HG02981 (cell line): ENCODE data around the gene RASSF1.
A peak's percentile ranks its signal among the peaks of the same experiment; 100 is the strongest.
"Not testable (repeated sequence)": the region's sequence is repeated elsewhere in the genome, so short reads cannot be mapped to it uniquely, and the experiment has no call there.

ENCODE experiments used
- ATAC-seq: cut with Tn5 transposase; IDR thresholded peaks from one replicate; pipeline ENCODE4 v1.9.1; 2021; ENCODE audit warnings: mild to moderate bottlenecking, moderate library complexity; ENCODE audit not compliant: unreplicated experiment

The RASSF1 gene

DNA sequence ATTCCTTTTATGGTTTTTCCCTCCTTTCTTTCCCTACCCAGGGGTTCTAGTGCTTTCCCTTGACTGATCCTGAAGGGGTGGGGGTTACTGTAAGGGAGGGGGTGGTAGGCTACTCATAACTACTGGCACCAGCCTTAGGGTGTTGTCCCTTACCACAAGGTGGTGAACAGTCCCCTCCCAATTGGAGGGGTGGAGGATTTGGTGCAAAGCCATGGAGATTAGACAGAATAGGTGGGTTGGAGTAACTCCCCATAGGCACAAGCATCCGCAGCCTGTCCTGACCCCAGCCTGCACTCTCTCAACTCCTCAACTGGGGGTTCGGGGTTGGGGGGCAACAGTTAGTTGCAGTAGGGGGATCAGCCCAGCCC lies 15.5 kb downstream of the RASSF1 start:
- ATAC-seq: no peak

DNA sequence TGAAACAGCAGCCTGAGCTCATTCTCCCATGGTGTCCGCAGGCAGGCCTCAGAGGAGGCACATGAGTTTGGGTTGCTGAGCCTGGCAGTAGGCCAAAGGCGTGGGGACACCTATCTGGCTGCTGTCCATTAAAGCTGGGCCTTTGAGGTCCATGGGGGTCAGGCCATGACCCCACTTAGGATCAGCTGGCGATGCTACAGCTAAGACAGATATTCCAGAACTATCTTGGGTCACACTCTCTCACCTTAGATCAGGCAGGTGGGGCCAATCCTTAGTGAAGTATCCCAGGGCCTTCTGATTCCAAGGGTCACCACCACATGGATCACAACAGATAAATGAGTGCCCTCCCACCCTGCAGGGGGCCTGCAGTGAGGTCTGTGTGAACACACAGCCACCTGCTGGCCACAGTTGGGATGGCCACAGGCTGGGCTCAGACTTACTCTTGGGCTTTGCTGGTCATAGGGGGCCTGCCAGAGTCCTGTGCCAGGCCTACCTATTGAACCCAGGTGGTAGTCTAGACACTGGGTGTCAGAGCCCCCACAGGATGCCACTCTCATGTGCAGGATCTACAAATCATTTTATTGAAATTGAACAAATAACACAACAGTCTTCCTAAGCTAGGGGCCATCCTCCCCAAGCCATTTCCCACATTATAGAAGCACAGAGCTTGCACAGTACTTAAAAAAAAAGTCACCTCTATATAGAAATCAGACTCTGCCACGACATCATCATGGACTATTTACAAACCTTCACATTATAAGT lies 16.1 kb downstream of the RASSF1 start:
- no peak for ATAC-seq

DNA sequence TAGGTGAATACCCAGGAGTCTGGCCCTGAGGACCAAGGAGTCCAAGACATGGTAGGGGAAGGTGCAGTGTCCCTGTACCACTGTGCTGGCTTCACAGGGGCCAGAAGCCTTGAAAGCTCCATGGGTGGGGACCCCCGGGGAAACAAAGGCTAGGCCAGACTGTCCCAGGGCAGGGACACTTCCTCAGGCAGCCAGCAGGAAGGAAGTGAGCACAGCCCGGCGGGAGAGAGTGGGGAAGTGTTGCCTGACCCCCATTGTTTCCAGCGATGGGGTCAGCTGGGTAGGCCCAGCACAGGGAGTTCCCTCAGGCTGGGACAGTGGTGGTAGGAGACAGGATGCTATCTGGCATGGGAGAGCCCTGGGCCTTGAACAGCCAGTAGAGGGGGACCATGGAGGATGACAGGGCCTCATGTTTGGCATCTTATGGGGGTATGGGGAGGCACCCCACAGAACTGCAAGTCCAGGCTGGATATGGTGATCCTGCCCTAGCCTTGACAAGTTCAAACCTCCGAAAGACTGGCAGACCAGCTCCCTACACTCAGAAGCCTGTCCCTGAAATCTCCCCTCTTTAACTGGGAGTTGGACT lies 16.9 kb downstream of the RASSF1 start:
- ATAC-seq: no peak

DNA sequence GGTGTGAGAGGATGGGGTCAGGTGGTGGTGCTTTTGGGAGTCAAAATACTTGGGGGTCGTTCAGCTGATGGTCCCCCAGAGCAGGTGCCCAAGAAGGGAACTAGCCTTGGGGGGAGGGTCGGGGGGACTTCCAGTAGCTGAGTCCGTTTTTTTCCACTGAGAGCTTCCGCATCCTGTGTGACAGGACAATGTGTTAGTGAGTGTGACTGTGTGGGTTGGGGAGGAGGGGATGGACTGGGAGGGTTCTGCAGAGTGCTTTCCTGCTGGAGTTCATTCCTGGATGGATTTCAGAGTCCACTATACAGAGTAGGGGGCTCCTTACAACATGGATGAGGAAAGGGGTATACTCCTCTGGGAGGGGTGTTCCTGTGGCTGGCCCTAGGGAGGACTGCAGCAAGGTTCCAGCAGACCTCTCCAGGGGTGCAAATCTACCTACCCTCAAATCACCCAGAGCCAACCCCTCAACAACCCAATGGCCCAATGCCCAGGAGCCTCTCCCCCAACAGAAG lies 17.5 kb downstream of the RASSF1 start:
- no peak for ATAC-seq

DNA sequence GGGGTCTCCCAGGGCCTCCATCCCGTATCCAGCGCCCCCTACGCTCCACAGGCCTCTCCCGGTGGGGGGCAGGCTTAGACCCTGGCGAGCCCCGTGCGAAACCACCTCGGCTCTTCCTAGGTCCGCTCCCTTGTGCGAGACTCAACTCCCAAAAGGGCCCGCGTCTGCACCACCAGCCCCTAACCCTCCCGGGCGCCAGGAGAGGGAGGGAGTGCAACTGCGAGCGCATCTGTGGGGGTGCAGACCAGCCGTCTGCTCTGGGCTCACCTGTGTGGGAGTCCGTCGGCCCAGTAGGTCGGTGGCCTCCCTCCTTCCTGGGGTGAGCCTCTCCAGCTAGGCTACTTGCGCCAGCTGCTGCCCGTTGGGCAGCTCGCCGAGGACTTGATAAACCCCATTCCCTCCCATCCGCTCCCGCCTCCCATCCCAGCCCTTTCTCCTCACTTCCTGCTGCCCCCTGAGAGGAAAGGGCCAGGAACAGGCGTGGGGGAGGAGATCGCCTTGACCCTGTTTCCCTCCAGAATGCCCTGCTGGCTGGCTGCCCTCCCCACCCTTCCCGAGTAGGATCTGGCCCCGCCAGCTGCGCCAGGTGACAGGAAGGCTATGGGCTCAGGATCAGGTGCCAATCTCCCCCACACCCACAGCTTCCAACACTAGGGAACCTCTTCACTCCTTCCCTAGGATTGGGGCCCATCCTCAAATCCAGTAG lies 18.1 kb downstream of the RASSF1 start, which contains the start of gene HYAL2:
TSS of gene HYAL2 (minus strand) at position 360 of the 706 bp plus-strand sequence. CDS start 2,256 bp downstream, outside the sequence.
- ATAC-seq: no peak

DNA sequence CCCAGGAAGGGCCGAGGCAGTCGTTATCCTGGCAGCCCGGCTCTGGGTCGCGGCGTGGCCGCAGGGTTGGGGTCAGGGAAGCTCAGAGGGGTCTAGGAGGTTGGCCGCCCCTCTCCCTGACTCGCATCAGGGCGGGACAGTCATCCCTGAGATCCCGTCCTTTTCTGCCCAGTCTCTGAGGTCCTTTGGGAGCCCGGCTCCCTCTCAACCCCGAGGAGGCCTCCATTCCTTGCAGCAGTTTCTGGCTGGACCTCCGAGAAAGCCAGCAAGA lies 18.6 kb downstream of the RASSF1 start:
- ATAC-seq: no peak

DNA sequence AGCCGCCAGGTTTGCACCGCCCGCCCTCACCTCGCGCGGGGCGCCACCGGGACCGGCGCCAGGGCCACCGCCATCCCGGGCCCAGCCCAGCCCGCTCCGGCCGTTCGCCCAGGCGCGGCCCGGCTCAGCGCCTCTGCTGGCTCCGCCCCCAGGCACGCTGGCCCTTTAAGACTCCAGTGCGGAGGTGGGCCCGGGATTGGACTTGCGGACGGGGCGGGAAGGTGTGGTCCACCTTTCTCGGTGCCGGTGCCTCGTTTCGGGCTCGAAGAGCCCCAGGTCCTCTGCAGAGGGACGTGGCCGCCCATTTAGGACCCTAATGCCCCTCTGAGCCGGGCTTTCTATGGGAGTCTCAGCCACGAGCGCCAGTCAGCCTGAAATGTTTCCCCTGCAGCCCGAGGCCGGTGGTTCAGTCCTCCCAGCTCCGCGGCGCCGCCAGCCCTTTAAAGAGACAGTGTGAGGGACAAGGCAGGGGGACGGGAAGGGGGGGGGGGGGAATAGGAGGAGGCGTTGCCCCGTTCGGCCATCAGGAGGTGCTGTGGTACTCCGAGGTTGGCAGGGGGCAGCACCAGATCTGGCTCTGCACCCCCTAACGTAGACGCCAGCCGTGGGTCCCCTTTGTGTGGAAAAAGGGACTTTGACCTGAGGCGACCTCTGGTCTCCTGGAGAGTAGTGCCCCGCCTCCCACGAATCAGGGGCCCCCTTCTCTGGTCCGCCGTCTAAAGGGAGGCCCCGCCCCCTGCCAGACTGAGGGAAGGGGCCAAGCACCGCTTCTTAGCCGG lies 19.1 kb downstream of the RASSF1 start:
- ATAC-seq: peak; percentile 78

DNA sequence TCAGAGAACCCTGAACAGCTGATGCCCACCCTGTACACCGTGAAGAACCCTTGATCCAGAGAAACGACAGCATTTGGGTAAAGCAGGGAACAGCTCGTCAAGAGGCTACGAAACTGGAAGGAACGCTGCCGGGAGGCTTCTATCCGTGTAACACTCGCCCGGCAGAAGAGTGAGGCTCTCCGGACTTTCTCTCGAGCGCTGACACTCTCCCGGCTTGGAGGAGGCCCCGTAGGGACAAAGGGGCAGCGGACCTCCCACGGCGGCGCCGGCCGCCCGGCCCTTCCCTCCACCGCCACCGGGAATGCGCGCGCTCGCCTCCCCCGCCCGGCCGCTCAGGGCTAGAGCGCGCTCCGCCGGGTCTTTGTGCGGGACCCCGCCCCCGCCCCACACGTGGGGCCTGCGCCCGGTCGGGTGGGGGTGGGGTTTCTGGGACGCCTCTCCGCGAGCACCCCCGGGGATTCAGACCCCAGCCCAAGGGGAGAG lies 19.7 kb downstream of the RASSF1 start:
- peak; percentile 36 for ATAC-seq

DNA sequence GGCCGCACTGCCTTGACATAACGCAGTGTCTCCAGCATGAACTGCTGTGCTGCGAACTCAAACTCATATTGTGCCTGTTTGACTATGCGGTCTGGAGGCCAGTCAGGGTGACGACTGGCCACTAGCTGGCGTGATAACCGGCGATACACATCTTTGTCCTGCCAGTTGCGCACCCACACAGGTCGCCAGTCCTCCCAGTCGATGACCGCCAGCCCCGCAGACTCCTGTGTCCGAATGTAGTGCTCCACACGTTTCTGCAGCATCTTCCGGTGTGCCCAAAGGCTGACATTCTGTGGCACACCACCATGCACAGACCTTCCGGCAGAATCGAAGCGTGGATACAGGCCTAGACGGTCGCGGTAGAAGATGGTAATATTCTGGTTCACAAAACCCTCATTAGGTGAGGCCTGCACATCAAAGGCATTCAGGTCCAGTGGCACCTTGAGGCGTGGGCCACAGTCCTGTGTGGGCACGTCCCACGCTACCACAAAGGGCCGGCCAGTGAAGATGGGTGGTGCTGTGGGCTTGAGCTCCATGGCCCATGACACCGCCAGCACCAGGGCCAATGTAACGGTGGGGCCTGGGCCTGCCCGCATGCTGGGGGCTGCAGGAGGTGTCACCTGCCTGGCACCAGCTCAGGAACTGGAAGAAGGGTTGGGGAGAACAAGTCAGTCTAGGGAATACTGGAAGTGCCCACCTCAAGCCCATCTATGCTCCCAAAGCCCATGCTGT lies 20.6 kb downstream of the RASSF1 start:
- no peak for ATAC-seq

DNA sequence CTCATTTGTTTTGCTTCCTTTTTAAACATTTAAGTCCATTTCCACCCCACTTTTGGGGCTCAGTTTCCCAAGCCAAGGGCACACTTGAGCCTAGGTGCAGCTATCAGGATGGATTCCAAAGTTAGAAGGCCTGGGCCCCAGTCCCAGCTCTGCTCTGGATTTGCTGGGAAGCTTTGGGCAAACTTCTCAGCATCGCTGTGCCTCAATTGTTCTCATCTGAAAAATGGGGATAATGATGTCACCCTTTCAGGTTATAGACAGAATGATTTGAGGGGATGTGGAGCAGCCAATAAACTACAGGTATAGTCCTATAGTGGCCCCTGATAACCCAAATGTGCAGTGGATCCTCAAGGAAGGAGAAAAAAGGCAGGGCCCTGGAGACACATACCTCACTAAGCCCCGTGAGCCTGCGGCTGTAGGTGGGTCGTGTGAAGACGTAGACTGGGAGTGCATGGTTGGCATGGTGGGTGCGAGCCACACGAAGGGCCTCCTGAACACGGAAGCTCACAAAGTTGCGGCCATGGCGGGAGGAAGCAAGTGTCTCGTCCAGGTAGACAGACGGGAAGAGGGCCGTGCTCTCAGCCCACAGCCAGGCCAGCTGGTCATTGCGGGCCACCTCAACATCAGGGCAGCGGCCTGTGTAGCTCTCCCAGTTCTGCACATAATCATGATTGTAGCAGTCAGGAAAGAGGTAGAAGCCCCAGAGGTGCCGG lies 21.3 kb downstream of the RASSF1 start:
- ATAC-seq: no peak

DNA sequence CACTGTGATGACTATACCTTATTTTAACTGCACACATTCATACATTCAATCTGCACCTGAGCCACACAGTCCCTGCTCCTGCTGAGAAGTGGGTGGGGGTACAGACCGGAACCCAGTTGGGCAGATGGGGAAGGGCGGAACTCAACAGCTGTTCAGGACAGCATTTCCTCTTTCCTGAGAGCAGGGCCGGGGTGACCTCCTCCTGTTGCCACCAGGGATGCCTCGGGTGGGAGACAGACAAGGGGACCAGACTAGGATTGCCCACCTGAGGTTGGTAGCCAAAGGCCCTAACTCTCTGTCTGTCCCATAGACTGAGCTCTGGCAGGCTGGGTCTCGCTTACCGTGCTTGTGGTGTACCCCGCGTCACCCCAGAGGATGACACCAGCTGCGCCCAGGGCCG lies 22.0 kb downstream of the RASSF1 start:
- no peak for ATAC-seq

DNA sequence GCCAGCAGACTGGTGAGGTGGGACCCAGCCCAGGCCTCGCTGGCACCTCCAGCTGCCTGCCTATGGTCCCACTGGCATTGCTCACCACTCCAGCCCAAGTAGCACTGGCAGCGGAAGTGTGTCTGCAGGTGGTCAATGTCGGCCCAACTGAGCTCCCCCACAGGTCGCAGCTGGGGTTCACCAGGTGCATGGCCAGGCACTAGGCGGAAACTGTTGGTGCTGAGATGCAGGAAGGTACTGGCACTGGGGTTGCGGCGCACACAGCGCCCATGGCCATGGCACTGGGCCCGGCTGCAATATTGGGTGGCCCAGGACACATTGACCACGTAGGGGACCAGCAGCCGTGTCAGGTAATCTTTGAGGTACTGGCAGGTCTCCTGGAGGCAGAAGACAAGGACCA lies 22.5 kb downstream of the RASSF1 start:
- no peak for ATAC-seq

DNA sequence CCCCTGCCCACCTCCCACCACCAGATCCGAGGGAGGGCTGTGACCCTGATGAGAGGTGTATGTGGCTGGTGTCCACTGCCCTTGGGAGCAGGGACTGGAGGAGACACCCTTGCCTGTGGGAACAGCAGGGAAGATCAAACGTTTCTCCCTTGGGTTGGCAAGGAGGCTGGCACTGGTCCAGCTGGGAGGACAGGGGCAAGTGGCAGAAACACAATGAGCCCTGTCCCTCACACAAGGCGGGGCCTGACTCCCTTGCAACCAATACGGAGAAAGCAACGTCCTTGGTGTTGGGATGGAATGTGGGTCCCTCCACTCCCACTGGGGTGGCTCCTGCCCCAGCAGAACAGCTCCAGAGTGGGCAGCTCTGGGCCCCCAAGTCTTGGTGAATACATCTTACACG lies 23.3 kb downstream of the RASSF1 start:
- no peak for ATAC-seq

DNA sequence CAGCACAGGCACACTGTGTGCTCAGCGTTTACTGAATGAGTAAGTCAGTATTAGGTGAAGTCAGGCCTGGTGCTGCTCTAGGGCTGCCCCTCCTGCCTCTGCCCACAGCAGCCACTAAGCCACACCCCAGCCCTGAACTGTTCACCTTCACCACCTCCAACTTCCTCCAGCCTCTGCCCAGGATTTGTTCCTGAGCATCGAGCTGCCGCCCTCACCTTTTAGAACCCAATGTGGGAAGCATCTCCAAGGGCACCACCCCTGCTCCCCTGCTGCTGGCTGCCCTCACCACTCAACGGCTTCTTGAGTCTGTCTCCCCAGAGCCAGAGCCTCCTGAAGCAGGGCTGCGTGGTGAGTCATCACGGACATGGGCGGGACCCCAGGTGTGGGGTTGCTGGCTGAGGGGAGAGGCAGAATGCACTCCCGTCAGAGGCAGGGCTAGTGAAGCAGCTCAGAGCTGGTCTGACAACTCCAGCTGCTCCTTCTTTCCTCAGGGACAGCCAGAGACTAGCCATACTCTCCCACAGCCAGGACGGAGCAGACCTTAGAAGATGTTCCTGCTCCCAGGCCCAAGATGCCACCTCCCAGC lies 23.9 kb downstream of the RASSF1 start:
- ATAC-seq: no peak

DNA sequence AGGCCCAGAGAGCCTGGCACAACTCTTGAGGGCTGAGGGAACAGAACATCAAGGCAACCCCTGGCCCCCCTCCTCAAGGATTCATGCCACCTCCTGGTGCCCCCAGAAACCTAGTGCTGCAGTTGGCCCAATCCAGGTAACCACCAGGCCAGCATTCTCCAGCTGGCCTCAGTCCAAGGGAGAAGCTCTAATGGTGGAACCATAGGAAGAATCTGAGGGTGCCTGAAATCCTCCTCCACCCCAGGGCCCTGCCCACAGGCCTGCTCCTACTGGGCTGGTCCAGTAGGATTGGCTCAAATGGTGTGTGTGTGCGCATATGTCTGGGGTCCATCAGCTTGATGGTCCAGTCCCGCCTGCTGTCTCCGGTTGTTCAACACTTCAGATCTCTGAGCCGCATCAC lies 25.8 kb downstream of the RASSF1 start:
- no peak for ATAC-seq

DNA sequence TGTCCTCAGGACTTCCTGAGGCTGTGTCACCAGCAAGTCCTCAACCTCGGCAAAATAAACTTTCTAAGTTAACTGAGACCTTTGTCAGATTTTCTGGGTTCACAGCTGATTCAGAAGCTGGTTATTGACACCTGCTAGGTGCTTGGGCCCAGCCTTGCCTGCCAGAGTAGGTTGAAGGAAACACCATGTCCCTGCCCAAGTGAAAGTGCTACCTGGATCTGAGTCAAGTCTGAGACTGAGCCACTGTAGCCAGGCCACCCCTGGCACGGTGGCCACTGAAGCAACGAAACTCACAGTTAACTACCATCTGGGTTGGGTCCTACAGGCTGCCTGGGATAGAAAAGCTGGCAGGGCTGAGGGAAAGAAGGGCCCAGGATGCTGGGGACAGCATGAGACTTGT lies 26.3 kb downstream of the RASSF1 start:
- no peak for ATAC-seq

DNA sequence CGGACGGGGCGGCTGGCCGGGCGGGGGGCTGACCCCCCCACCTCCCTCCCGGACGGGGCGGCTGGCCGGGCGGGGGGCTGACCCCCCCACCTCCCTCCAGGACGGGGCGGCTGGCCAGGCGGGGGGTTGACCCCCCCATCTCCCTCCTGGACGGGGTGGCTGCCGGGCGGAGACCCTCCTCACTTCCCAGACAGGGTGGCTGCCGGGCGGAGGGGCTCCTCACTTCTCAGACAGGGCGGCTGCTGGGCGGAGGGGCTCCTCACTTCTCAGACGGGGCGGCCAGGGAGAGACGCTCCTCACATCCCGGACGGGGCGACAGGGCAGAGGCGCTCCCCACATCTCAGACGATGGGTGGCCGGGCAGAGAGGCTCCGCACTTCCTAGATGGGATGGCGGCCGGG lies 28.6 kb downstream of the RASSF1 start:
- ATAC-seq: not testable (repeated sequence)

DNA sequence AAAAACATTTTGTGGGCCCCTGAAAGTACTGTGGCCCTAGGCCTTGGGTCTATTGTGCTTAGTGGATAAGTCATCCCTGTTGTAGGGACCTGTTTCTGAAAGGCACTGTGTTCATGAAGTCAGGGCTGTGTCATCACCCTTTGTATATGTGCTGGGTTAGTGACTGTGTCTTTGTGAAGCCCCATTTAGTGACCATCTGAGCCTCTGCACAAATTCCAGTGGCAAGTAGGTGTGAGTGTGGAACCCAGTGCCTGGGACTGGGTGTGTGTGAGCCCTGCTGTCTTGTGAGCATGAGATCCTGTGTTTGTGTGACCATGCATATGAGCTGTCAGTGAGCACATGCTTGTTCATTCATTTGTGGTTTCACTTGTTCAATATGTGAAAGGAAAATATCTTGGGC lies 36.0 kb downstream of the RASSF1 start:
- ATAC-seq: no peak

DNA sequence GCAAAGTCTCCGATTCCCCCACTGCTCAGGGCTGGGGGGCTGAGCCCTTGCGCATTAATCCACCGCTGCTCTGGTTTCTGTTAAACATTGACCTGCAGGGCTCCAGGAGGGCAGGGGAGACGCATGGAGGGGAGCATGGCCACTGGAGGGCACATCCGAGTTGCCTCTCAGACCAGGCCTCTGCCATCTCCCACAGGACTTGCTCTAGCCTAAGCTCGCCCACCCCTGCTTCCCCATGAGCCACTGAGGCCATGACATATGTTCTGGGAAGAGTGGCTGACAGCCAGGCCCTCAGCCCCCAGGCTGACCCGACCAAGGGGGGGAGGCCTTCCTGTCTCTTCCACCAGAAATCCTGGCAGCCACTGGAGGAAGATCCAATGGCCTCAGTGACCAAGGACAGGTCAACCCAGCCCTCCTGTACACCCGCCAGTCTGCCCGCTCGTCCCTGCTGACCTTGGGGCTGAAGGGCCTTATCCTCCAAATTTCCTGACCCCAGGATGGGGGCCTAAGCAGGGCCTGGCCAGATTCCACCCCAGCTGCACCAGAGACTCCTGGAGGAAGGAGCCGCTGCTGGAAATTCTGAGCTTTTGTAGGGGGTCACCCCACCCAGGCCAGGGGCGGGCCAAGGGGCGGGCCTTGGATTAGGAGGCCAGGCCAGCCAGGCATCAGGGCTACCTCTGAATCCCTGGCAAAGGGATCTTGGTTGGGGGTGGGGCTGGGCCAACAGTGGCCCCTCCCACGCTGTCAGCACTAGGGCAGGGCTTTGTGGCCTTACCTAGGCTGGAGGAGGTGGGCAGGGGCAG lies 37.4 kb downstream of the RASSF1 start, which contains the start of gene HYAL1:
TSS of gene HYAL1 (minus strand) at position 562 of the 803 bp plus-strand sequence. CDS start 618 bp downstream, outside the sequence.
- no peak for ATAC-seq
